Heart right ventricle (tissue), 16 donors: ENCODE measurements around the gene TPTE. TPM values are rescaled to one million over a fixed set of nuclear protein-coding genes. Genes with fewer than 3 reads are reported as not detected.
"Not testable (repeated sequence)": the region's sequence is repeated elsewhere in the genome, so short reads cannot be mapped to it uniquely, and the experiment has no call there.

Experiments
- ATAC-seq, 8 donors: fragments of 200-7000 bp; cut with Tn5 transposase; one replicate each; pipeline ENCODE4 v1.9.1; 2020; ENCODE audit warnings: mild to moderate bottlenecking in 8 of 8, moderate library complexity in 8 of 8, moderate number of reproducible peaks in 1 of 8
- DNase-seq, 2 donors: peaks; one replicate each; pipeline ENCODE4 v3.0.0-alpha.2; 2020
- H3K27ac ChIP-seq, 10 donors: fragments of 200-600 bp; sonication (generic) in 2 of 10; one replicate each; pipeline versions ENCODE4 v1.5.0 to v1.8.0; 2020 to 2022; ENCODE audit warnings: mild to moderate bottlenecking in 3 of 10
- H3K27me3 ChIP-seq, 7 donors: fragments of 200-600 bp; one replicate each; pipeline ENCODE4 v1.8.0; 2021 to 2022; ENCODE audit warnings: mild to moderate bottlenecking in 2 of 7
- H3K36me3 ChIP-seq, 9 donors: fragments of 200-600 bp; sonication (generic) in 1 of 9; one replicate each; pipeline versions ENCODE4 v1.5.0 to v1.8.0; 2020 to 2022; ENCODE audit warnings: mild to moderate bottlenecking in 2 of 9
- H3K4me1 ChIP-seq, 9 donors: fragments of 200-600 bp; sonication (generic) in 1 of 9; one replicate each; pipeline versions ENCODE4 v1.5.0 to v1.8.0; 2020 to 2022; ENCODE audit warnings: mild to moderate bottlenecking in 4 of 9
- H3K4me3 ChIP-seq, 10 donors: fragments of 200-600 bp; sonication (generic) in 2 of 10; one replicate each; pipeline versions ENCODE4 v1.5.0 to v1.8.0; 2020 to 2022; ENCODE audit warnings: mild to moderate bottlenecking in 7 of 10, moderate library complexity in 2 of 10
- H3K9me3 ChIP-seq, 11 donors: fragments of 200-600 bp in 10 of 11; sonication (generic) in 2 of 11; one replicate each; pipeline versions ENCODE4 v1.5.0 to v1.8.0; 2013 to 2022; ENCODE audit warnings: mild to moderate bottlenecking in 2 of 11, control low read depth in 1 of 11, moderate library complexity in 1 of 11
- WGBS, 2 donors: extraction: QIAGEN DNeasy Blood & Tissue Kit; methylation state at CpG; one replicate each; pipeline ENCODE4 v1.1.7; 2013; ENCODE audit warnings: inconsistent platforms in 1 of 2; 5-methylcytosine and 5-hydroxymethylcytosine counted together
- intact Hi-C, 10 donors: fragments of 100-400 bp; cut with DNase I; formaldehyde crosslinking; loops; one replicate each; pipeline versions ENCODE4 v1.11.1 to v1.14.2; 2022
- polyA plus RNA-seq, 2 donors: library from polyadenylated mRNA; stranded (reverse); fragments of 200-250 nt; gene quantifications; one replicate each; pipeline ENCODE4 v1.2.3, GENCODE V29; 2013
- total RNA-seq, 10 donors: library from RNA; stranded (reverse); fragmentation: NEBNext Ultra II Directional in 3 of 10; extraction: Animal tissue kit (Norgen Biotek cat#: 25700) in 3 of 10; gene quantifications; one replicate each; pipeline versions ENCODE4 v1.2.1 to v1.2.4, GENCODE V29; 2021 to 2023
- TF ChIP-seq, protein P1 (sequence below), 9 donors: fragments of 200-600 bp; sonication (generic) in 2 of 9; IDR thresholded peaks; one replicate each; pipeline versions ENCODE4 v1.5.0 to v1.8.0; 2021 to 2022; ENCODE audit warnings: antibody characterized with exemption in 9 of 9, mild to moderate bottlenecking in 5 of 9, moderate library complexity in 1 of 9
- donor health status: Arrhythmogenic right ventricular cardiomyopathy.
- donor health status: ischemic (EF 13 %, LVEDD 7.1; RV severe dilation, severe dysfunction).
- donor health status: healthy with polysubstance abuse.
- donor health status: DM: no; HTN: yes; CAD: no.
- donor health status: DM: no; HTN: no; CAD: no.
- donor health status: ischemic (EF 25% LVEDD 6.9; RV normal size, moderate dysfunction).
- donor health status: ischemic (EF 25% LVEDD 5.7; RV mildly dilated, moderate dysfunction).
- donor health status: healthy.
- donor health status: DM: yes; HTN: yes; CAD: no.
- donor health status: Ischemic cardiomyopathy.
- donor health status: ischemic (EF 35%, LVEDD 5.7; RV mildly dilated, moderate dysfunction).
- donor health status: nonischemic (EF 11% LVEDD 7.7; RV severe dilation, severe dysfunction).
- donor health status: DM: yes; HTN: yes; CAD: no.
- donor health status: PGD.
- donor health status: ischemic (EF 29% LVEDD 5.4; RV normal size, mild dysfunction).
- donor health status: nonischemic (EF 23%, LVEDD 6.1; RV moderate dilation, normal function).

Gene TPTE
- total and polyA plus RNA-seq, 12 donors: not detected

DNA sequence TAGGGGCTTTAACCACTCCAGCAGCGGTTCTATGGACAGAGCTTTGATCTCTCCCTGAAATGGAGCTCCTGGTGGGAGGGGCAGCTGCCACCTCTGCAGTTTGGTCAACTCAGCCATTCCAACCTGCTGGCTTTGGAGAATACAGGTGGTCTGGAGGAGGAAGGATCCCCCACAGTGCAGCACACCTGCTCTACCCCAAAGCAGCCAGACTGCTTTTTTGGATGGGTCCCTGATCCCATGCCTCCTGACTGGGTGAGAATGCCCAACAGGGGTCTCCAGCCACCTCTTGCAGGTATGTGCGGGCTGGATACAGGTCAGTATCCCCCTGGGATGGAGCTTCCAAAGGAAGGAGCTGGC lies 53.9 kb downstream of the TPTE start:
- TF ChIP-seq, protein P1, sequence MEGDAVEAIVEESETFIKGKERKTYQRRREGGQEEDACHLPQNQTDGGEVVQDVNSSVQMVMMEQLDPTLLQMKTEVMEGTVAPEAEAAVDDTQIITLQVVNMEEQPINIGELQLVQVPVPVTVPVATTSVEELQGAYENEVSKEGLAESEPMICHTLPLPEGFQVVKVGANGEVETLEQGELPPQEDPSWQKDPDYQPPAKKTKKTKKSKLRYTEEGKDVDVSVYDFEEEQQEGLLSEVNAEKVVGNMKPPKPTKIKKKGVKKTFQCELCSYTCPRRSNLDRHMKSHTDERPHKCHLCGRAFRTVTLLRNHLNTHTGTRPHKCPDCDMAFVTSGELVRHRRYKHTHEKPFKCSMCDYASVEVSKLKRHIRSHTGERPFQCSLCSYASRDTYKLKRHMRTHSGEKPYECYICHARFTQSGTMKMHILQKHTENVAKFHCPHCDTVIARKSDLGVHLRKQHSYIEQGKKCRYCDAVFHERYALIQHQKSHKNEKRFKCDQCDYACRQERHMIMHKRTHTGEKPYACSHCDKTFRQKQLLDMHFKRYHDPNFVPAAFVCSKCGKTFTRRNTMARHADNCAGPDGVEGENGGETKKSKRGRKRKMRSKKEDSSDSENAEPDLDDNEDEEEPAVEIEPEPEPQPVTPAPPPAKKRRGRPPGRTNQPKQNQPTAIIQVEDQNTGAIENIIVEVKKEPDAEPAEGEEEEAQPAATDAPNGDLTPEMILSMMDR (IDR thresholded peaks at IDR 0.05): no peak
- H3K4me3 ChIP-seq: no peak overlapping the region
- WGBS, 2 donors: 67 to 69% methylated on average over 2 of the region's 2 CpGs
- H3K9me3 ChIP-seq: peaks cover 0 to 95% (median 36%) of the 10 kb centered on the region in 11 donors
- no peaks in the 10 kb centered on the region for H3K4me1 ChIP-seq
- no peaks in the 10 kb centered on the region for H3K36me3 ChIP-seq
- no peak overlapping the region for H3K27ac ChIP-seq
- H3K27me3 ChIP-seq: no peaks in the 10 kb centered on the region
- intact Hi-C loops: no loop called here
- no peak for DNase-seq
- peak in 3 of 8 donors; percentile 7 to 56 (median 24) for ATAC-seq

- H3K36me3 ChIP-seq, ATAC-seq, H3K4me3 ChIP-seq, H3K27me3 ChIP-seq, H3K4me1 ChIP-seq, intact Hi-C loops, DNase-seq, H3K27ac ChIP-seq: not testable (repeated sequence)
- H3K9me3 ChIP-seq: peaks cover 0 to 98% (median 16%) of the 10 kb centered on the region in 11 donors
Observed at GRCh38 chr21:10578910-10579309, 57.5 kb downstream of the TPTE start.

GRCh38 chr21:10589115-10589514 lies 67.7 kb downstream of the TPTE start:
- 0% methylated on average over 1 of the region's 1 CpG; no CpG with 5 or more reads in 1 of the 2 donors for WGBS, 2 donors
- intact Hi-C loops: not testable (repeated sequence)
- H3K9me3 ChIP-seq: peaks cover 0 to 92% (median 5%) of the 10 kb centered on the region in 11 donors

DNA sequence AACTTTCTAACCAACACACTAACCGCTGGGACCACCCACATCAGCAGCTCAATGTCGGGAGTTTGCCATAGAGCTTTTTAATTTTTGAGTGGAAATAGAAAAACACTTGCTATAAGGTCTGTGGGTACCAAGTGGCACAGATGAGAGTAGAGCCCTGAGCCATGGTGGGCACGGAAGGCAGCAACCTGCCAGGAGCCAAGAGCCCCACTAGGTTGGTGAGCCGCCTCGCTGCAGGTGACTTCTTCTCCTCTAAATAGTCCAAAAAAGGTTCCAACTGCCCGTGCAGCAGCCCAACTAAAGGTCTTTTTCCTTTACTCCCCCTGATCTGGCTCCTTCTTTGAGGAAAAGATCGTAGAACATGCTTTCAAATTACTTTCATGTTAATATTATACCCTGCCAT lies 85.7 kb downstream of the TPTE start:
- H3K27ac ChIP-seq, ATAC-seq, H3K36me3 ChIP-seq, H3K27me3 ChIP-seq, H3K4me1 ChIP-seq, intact Hi-C loops, DNase-seq, H3K4me3 ChIP-seq: not testable (repeated sequence)
- H3K9me3 ChIP-seq: peaks cover 0 to 90% (median 12%) of the 10 kb centered on the region in 11 donors
- 64 to 69% methylated on average over 7 of the region's 7 CpGs for WGBS, 2 donors

More at GRCh38 chr21:10589115-10589514, 67.7 kb downstream of the TPTE start:
- H3K4me1 ChIP-seq, H3K4me3 ChIP-seq, H3K27ac ChIP-seq, H3K27me3 ChIP-seq, H3K36me3 ChIP-seq, DNase-seq, ATAC-seq: not testable (repeated sequence)

DNA sequence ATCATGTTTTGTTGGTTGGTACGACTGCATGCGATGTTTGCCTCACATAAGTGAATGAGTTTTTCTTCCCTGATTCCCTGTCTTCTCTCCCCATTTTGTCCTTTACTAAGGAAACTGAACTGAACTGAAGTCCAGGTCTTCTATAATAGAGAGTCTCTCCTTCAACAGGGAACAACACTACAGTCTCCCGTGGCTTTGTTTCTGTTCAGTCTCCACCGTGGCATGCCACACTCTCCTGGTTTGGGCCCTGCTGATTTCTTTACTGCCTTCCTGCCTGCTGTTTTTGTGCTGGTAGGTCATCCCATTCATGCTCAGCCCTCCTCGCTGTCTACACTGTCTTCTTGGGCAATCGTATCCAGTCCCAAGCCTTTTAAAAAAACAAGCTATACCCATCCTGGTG lies 92.9 kb downstream of the TPTE start:
- ATAC-seq, H3K27ac ChIP-seq, H3K4me1 ChIP-seq, H3K36me3 ChIP-seq, DNase-seq, H3K4me3 ChIP-seq, H3K27me3 ChIP-seq, intact Hi-C loops: not testable (repeated sequence)
- H3K9me3 ChIP-seq: peaks cover 0 to 84% (median 1%) of the 10 kb centered on the region in 11 donors
- WGBS, 2 donors: 69 to 70% methylated on average over 6 of the region's 6 CpGs

DNA sequence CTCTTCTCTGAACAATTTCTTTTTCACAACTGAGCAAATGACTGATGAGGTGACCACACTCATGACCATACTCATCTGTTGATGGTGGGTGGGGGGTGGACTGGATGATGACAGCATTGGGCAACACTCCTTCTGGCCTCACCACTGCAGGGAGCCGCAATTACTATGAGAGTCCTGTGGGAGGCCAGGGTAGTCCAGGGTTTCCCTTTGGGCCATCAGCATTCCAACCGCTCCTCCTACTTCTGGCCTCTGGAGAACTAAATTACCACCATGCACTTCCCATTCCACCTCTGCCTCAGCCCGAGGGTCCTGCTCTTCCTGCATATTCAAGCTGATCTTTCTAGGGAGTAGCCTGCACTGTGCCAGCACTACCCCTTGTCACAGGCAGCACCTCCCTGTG lies 94.7 kb downstream of the TPTE start:
- DNase-seq: not testable (repeated sequence)
- 59 to 66% methylated on average over 3 of the region's 3 CpGs for WGBS, 2 donors
- intact Hi-C loops: loop anchor here in 1 of 10 donors (5.0 kb wide), 1 partner anchor 34 kb away; no protein-coding TSS in a partner anchor

GRCh38 chr21:10616535-10616934 lies 95.2 kb downstream of the TPTE start:
- TF ChIP-seq, protein P1 (IDR thresholded peaks at IDR 0.05): no peak
- H3K27ac ChIP-seq: no peak overlapping the region
- ATAC-seq (no peak), DNase-seq (no peak)
- no peaks in the 10 kb centered on the region for H3K36me3 ChIP-seq
- no peak overlapping the region for H3K4me3 ChIP-seq
- no peaks in the 10 kb centered on the region for H3K27me3 ChIP-seq
- peaks cover 0 to 85% (median 0%) of the 10 kb centered on the region in 11 donors for H3K9me3 ChIP-seq
- 50 to 66% methylated on average over 30 of the region's 30 CpGs for WGBS, 2 donors
- H3K4me1 ChIP-seq: no peaks in the 10 kb centered on the region
- intact Hi-C loops: loop anchor here in 1 of 10 donors (5.0 kb wide), 1 partner anchor 34 kb away; no protein-coding TSS in a partner anchor

More for the DNA sequence above, 94.7 kb downstream of the TPTE start:
- H3K27me3 ChIP-seq, H3K4me1 ChIP-seq, H3K4me3 ChIP-seq, ATAC-seq, H3K27ac ChIP-seq, H3K36me3 ChIP-seq: not testable (repeated sequence)
- peaks cover 0 to 86% (median 0%) of the 10 kb centered on the region in 11 donors for H3K9me3 ChIP-seq

- H3K9me3 ChIP-seq: peaks cover 0 to 85% (median 0%) of the 10 kb centered on the region in 11 donors
- not testable (repeated sequence) for DNase-seq, H3K4me1 ChIP-seq, H3K27me3 ChIP-seq, ATAC-seq, H3K36me3 ChIP-seq, H3K27ac ChIP-seq, H3K4me3 ChIP-seq
- WGBS, 2 donors: 56 to 59% methylated on average over 3 of the region's 3 CpGs
- intact Hi-C loops: loop anchor here in 1 of 10 donors (5.0 kb wide), 1 partner anchor 35 kb away; no protein-coding TSS in a partner anchor
Observed at GRCh38 chr21:10617133-10617752, 95.9 kb downstream of the TPTE start.
